Activated T-cell treated with anti-CD3 and anti-CD28 coated beads for 1 hour (primary cell): ENCODE results near the gene C3orf62.

Experiments
- DNase-seq: peaks from one replicate; pipeline ENCODE4 v3.0.0-alpha.2; 2020; ENCODE audit warnings: low read depth

The C3orf62 gene

GRCh38 chr3:49276475-49277382 lies at the start of gene C3orf62:
C3orf62 (minus strand) TSS chr3:49277232; CDS start chr3:49276872, 360 bp downstream.
- peak; percentile 59 for DNase-seq

- DNase-seq, result no peak
Observed at GRCh38 chr3:49324768-49325167, 47.7 kb upstream of the C3orf62 start.

GRCh38 chr3:49316696-49317457 lies 39.8 kb upstream of the C3orf62 start:
- no peak for DNase-seq

GRCh38 chr3:49313896-49314688 lies 37.1 kb upstream of the C3orf62 start:
- no peak for DNase-seq

- DNase-seq, result no peak
Observed at GRCh38 chr3:49311283-49311682, 34.3 kb upstream of the C3orf62 start.

- no peak for DNase-seq
Observed at GRCh38 chr3:49310677-49311076, 33.6 kb upstream of the C3orf62 start.

- no peak for DNase-seq
Observed at GRCh38 chr3:49305608-49306007, 28.6 kb upstream of the C3orf62 start.

- DNase-seq, result no peak
Observed at GRCh38 chr3:49302613-49303012, 25.6 kb upstream of the C3orf62 start.

- DNase-seq, result no peak
Observed at GRCh38 chr3:49300595-49300994, 23.6 kb upstream of the C3orf62 start.

- no peak for DNase-seq
Observed at GRCh38 chr3:49298511-49298910, 21.5 kb upstream of the C3orf62 start.

GRCh38 chr3:49296781-49297411 lies 19.9 kb upstream of the C3orf62 start:
- DNase-seq, result no peak

GRCh38 chr3:49295489-49296058 lies 18.5 kb upstream of the C3orf62 start:
- peak; percentile 11 for DNase-seq

GRCh38 chr3:49294343-49294742 lies 17.3 kb upstream of the C3orf62 start:
- DNase-seq, result no peak

- no peak for DNase-seq
Observed at GRCh38 chr3:49283997-49284396, 7.0 kb upstream of the C3orf62 start.

- DNase-seq, result no peak
Observed at GRCh38 chr3:49279376-49279775, 2.3 kb upstream of the C3orf62 start.

- no peak for DNase-seq
Observed at GRCh38 chr3:49278548-49278947, 1.5 kb upstream of the C3orf62 start.

- no peak for DNase-seq
Observed at GRCh38 chr3:49277383-49277775, 347 bp upstream of the C3orf62 start.

- DNase-seq, result no peak
Observed at GRCh38 chr3:49273825-49274532, 3.1 kb downstream of the C3orf62 start.

GRCh38 chr3:49271047-49271446 lies 6.0 kb downstream of the C3orf62 start:
- DNase-seq, result no peak

GRCh38 chr3:49270156-49270500 lies 6.9 kb downstream of the C3orf62 start:
- DNase-seq, result no peak
